SU-DHL-6 (cell line): Measurements from ENCODE around the gene KIF3C.

Experiments used
- EZH2phosphoT487 ChIP-seq: fragments of 200-600 bp; sonication (generic), shearing (Covaris generic); conservative IDR thresholded peaks from 2 replicates; pipeline ENCODE4 v1.6.1; 2018; ENCODE audit warnings: mild to moderate bottlenecking, antibody characterized with exemption, low read length, moderate library complexity, mixed read lengths
- TF ChIP-seq, protein P1 (sequence below): fragments of 200-600 bp; sonication (generic); IDR thresholded peaks from one replicate; pipeline ENCODE4 v1.5.1; 2017; ENCODE audit warnings: antibody characterized with exemption, mild to moderate bottlenecking, low read length, moderate library complexity; ENCODE audit not compliant: insufficient read depth, poor library complexity, severe bottlenecking

DNA sequence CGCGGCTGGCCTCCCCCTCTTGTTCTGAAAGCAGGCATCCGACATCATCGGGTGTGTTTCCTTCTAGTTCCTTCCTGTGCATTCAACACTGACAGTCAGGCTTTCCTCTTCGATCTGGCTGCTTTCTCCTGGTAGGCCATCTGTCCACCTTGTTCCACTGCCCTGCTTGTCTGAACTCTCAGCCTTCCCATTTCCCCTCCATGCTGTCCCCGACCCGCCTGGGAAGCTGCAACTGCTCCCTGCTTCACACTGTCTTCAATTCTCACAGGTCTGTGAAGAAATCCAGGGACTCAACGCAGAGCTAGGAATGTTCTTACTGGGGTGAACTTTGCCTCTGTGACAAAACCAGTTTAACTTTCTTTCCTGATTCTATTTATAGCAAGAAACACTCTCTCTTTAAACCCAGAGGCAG is 43.0 kb downstream of the KIF3C start:
- TF ChIP-seq, protein P1, sequence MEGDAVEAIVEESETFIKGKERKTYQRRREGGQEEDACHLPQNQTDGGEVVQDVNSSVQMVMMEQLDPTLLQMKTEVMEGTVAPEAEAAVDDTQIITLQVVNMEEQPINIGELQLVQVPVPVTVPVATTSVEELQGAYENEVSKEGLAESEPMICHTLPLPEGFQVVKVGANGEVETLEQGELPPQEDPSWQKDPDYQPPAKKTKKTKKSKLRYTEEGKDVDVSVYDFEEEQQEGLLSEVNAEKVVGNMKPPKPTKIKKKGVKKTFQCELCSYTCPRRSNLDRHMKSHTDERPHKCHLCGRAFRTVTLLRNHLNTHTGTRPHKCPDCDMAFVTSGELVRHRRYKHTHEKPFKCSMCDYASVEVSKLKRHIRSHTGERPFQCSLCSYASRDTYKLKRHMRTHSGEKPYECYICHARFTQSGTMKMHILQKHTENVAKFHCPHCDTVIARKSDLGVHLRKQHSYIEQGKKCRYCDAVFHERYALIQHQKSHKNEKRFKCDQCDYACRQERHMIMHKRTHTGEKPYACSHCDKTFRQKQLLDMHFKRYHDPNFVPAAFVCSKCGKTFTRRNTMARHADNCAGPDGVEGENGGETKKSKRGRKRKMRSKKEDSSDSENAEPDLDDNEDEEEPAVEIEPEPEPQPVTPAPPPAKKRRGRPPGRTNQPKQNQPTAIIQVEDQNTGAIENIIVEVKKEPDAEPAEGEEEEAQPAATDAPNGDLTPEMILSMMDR: no peak
- no peak for TF ChIP-seq EZH2phosphoT487
